GM19043 (cell line): ENCODE results near the gene CHCHD6.

ENCODE experiments used
- ATAC-seq: cut with Tn5 transposase; IDR thresholded peaks from one replicate; pipeline ENCODE4 v1.9.1; 2021; ENCODE audit warnings: low read depth; ENCODE audit not compliant: unreplicated experiment

Gene CHCHD6

GRCh38 chr3:126699011-126699410 is 5.0 kb upstream of the CHCHD6 start:
- ATAC-seq, result no peak

- peak; percentile 10 for ATAC-seq
Measured at GRCh38 chr3:126704494-126705214, 614 bp downstream of the CHCHD6 start.

DNA sequence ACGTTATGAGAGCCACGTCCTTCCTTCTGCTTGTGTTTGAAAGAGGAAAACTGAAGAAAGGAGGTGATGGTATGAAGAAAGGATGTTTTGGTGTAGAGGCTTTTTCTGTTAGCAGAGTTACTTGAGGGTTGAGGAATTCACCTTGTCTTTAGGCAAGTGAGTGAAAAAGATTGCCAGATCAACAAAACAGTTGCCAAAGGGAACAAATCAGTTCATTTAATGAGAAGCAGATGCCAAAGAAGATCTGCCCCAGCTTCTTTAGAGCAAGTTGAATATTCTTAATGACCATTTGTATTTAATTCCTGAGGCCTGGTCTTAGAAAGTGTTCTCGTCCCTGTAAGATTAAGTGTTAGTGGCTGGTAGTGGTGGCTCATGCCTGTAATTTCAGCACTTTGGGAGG is 2.6 kb downstream of the CHCHD6 start:
- ATAC-seq, result no peak

DNA sequence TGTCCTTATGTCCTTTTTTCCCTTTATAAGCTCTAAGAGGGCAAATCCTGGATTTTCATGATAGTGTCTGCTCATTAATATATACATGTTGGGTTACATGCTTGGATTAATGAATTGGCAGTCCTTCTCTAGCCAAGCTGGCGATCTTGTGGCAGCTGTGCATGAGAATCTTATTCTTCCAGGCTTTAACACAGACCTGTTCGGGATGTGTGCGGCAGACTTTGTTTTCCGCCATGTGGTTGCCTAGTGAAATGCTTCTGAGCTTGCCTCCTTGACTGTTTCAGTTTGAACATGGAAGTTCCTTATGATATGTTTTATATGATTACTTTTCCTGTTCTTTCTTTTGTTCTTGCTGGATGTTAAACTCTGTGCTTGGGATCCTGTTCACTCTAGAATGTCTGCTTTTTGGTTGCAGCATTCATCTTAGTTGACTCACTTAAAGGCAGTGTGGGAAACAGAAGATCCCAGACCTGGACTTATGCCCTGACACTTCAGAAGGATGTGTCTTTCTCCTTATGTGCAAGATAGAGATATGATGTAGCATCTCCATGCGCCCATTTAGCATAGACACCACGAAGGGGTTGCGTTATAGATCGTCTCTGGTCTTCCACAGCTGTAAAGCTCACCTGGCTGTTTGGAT is 7.2 kb downstream of the CHCHD6 start:
- no peak for ATAC-seq

DNA sequence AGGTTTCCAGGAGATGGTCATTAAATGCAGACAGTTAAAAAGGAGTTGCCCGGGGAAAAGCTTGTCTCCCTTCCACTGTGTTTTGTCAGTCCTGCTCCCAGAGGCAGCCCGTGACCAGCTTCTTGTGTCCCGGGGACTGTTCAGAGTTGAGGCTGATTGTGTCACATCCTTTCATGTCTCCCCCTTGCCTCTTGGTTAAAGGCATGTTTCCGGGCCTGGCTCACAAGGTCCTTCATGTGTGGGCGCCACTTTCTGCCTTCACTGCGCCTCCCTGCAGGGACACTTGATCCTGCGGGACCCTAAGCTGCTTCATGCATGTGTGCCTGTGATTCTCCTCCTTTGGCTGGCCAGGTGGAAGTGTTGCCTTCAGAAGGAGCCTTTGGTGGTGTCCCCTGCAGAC is 9.2 kb downstream of the CHCHD6 start:
- no peak for ATAC-seq

DNA sequence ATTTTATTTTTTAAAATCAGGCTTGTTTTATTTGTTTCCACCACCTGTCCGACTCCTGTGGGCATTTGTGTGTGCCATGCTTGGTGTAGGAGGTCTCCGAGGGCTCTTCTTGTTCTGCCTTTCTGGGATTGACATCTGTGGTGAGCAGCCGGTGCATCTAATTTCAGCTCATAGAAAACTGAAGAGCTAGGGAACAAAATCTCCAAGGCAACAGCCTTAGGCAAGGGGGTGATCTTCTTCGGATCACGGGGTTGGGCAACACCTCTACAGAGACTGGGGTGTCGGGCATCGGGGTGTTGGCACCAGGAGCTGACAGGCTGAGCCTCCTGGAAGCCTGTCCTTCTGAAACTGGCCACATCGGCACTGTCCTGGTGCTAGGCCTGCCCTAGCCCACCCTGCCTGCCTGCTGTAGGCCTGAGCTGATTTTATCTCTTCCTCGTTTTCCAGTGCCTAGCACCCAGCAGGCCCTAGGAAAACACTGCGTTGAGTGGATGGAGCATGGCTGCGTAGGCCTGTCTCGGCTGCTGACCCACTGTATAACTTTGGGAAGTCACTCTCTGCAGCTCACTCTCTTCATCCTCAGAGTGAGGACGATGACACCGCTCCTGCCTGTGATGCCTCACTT is 10.3 kb downstream of the CHCHD6 start:
- no peak for ATAC-seq

- no peak for ATAC-seq
Measured at GRCh38 chr3:126714921-126715320, 10.9 kb downstream of the CHCHD6 start.

DNA sequence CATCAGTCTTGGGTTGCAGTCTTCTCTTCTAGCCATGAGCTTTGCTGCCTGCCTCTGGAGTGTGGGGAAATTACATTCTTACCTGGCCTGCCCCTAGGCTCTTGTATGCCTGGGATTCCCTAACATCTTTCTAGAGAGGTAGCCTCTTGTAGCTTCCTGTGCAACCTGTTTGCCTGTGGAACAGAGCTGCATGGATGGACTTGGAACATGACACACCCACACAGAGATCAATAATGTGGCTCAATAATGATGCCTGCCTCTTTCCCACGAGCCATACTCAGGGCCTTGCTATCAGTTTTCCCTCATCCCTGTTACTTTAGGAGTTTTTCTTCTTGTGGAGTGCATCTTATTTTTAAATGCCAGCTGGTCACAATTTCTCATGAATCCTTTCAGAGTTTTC is 11.4 kb downstream of the CHCHD6 start:
- no peak for ATAC-seq

- ATAC-seq, result no peak
Measured at GRCh38 chr3:126716057-126716456, 12.0 kb downstream of the CHCHD6 start.

DNA sequence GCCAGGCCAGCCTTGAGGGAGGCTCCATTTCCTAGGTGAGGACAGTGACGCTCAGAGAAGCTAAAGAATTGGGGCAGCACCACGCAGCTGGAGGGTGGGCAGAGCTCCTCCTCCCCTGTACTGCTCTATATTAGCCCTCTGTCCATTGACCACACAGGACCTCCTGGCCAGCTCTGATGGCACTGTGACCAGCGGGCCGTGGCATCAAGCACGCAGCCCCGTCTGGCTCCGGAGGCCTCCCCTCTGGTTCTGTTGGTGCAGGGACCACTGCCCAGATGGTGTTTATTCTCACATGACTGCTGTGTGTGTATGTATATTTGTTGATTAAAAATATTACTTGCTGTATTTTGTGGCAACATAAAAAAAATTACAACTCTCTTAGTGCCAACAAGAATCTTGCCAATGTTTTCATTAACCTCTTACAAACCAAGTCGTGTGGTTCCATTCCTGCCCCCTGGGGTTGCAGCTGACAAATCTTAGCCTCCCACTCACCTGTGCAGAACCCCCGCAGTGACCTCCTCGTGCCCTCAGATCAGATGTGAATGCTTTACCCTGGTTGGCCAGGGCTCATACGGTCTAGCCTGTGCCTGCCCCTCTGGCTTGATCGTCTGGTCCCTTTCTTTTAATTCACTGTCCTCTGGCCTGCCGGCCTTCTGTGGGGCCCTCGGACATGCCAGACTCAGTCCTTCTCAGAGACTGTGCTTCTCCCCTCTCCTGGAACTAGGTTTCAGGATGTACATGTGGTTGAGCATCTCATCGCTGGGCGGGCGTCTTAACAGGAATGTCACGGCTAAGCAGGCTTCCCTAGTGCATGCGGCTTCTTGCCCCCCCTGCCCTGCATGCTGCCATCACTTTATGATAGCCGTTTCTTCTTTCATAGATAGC is 14.8 kb downstream of the CHCHD6 start:
- ATAC-seq, result no peak

- ATAC-seq, result no peak
Measured at GRCh38 chr3:126720596-126720995, 16.6 kb downstream of the CHCHD6 start.

GRCh38 chr3:126721246-126721645 is 17.2 kb downstream of the CHCHD6 start:
- no peak for ATAC-seq

- ATAC-seq, result no peak
Measured at GRCh38 chr3:126723237-126723636, 19.2 kb downstream of the CHCHD6 start.

GRCh38 chr3:126723801-126724200 is 19.8 kb downstream of the CHCHD6 start:
- no peak for ATAC-seq

DNA sequence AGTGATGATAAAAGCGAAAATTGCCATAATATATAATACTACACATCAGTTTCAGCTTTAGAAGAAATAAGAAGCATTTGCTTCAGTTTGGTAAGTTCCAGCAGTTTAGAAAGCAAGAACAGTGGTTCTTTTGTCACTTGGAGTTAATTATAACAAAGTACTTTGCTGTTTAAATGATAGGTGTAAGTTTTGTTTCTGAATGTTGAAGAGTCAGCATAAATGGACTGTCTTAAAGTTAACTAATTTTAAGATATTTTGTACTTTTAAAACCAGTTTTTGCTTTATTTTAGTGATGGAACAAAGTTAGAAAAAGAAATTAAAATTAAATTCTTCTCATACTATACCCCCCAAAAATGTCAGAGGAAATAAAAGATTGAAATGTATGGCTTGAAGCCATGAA is 24.6 kb downstream of the CHCHD6 start:
- no peak for ATAC-seq

GRCh38 chr3:126730376-126730775 is 26.3 kb downstream of the CHCHD6 start:
- ATAC-seq, result no peak

GRCh38 chr3:126731044-126731443 is 27.0 kb downstream of the CHCHD6 start:
- ATAC-seq, result peak; percentile 57

DNA sequence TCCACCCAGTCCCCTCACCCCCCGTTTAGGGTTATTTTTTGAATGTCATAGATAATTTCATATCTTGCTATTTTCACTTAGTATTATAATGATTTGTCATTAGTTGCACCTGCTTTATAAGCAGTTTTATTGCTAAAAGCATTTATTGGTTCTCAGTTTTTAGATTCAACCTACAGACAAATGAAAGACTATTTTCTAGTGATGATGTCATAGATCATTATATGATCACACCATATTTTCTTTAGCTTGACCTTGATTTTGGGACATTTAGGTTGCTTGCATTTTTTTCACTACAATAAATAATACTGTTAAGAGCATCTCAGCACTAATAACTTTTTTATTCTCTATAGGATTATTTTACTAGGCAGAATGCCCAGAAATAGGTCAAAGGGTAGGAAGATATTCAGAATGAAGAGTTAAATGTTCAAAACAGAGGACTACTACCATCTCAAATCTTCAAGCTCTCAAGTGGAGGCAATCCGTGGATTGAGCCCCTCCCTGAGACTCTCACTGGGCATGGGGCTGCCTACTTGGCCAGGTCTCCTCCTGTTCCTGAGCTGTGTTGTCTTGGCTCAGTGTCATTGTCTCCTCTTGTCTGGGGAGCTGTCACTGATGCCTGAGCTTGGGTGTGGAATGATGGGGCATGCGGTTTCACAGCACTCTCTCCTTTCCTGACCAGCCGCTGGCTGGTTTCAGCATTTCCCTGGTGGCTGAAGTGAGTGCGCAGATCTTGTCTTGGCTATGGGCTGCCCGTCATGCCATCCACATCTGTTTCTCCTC is 28.4 kb downstream of the CHCHD6 start:
- no peak for ATAC-seq

DNA sequence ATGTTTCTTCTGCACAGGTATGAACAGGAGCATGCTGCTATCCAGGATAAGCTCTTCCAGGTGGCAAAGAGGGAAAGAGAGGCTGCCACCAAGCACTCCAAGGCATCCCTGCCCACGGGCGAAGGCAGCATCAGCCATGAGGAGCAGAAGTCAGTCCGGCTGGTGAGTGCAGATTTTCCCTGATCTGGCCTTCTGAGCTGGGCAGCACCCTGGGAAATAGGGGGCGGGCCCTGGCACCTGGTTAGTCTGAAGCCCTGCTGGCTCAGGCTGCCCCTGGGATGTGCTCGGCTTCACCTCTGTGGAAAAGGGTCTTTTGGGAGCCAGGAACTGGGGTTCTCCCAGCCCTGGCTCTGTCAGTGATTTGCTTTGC is 29.0 kb downstream of the CHCHD6 start:
- ATAC-seq, result no peak

GRCh38 chr3:126734106-126734723 is 30.2 kb downstream of the CHCHD6 start:
- no peak for ATAC-seq
